ENCODE results near the gene EVI5.

DNA sequence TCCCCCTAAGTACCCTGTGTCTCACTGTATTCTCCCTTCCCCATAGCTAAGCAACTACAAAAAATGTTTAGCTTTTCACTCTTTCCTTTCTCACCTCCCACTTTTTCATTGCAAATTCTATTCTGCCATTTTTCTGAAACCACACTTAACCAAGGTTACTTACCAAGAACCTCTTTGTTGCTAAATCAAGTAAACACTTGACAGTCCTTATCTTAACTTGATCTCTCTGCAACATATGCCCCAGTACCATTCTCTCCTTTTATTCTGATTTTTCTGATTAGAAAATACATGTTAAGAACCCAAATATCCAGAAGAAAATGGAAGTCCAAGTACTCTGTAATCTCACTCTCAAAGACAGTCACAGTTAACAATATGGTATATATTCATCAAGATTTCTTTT lies 16.0 kb downstream of the EVI5 start:
- TF ChIP-seq CTCF (IDR thresholded peaks at IDR 0.05) (no peak), POLR2A (IDR thresholded peaks at IDR 0.05) (no peak)

Measured in gastroesophageal sphincter (tissue), 3 donors.